Measurements from ENCODE around the gene MRPS22. TPM values are rescaled to one million over a fixed set of nuclear protein-coding genes. Genes with fewer than 3 reads are reported as not detected.

The MRPS22 gene
- total and polyA plus RNA-seq, 9 of the 15 experiments (the other 6 are each of a cell fraction or from before 2014, with no cell fraction given): 148 to 397 (median 229) TPM

DNA sequence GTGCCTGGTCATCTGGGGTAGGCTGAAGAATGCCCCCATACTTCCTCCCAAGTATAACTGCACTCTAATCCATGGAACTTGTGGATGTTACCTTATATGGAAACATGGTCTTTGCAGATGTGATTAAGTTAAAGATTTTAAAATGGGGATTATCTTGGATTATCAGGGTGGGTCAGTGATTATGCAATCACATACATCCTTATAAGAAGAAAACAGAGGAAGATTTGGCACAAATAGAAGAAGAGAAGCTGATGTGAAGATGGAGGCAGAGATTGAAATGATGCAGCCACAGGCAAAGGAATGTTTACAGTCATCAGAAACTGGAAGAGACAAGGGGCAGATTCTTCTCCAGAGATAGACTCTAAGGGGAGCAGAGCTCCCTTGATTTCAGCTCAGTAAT is 1.8 kb upstream of the MRPS22 start (continued):
- TF ChIP-seq, protein P1, sequence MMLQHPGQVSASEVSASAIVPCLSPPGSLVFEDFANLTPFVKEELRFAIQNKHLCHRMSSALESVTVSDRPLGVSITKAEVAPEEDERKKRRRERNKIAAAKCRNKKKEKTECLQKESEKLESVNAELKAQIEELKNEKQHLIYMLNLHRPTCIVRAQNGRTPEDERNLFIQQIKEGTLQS (IDR thresholded peaks at IDR 0.05): 0 out of 2 replicates have a peak, but pooled peaks have one; percentile 21
- TF ChIP-seq, protein P1 (CRISPR knock-in tag; conservative IDR thresholded peaks at IDR 0.05): no peak
- peak in 1 of 2 experiments; percentile 38; a peak in 1 of 4 replicates for TF ChIP-seq SRF (CRISPR knock-in tag; IDR thresholded peaks at IDR 0.05)
- no peak for TF ChIP-seq SRSF9 (IDR thresholded peaks at IDR 0.05; ENCODE audit: borderline replicate concordance, low read depth, low read length)
- TF ChIP-seq CBFB (CRISPR knock-in tag; IDR thresholded peaks at IDR 0.05): no peak
- no peak for TF ChIP-seq POU5F1 (IDR thresholded peaks at IDR 0.05; ENCODE audit: borderline replicate concordance, low read depth, low read length, partially characterized antibody)
- TF ChIP-seq, protein P2, sequence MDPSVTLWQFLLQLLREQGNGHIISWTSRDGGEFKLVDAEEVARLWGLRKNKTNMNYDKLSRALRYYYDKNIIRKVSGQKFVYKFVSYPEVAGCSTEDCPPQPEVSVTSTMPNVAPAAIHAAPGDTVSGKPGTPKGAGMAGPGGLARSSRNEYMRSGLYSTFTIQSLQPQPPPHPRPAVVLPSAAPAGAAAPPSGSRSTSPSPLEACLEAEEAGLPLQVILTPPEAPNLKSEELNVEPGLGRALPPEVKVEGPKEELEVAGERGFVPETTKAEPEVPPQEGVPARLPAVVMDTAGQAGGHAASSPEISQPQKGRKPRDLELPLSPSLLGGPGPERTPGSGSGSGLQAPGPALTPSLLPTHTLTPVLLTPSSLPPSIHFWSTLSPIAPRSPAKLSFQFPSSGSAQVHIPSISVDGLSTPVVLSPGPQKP (CRISPR knock-in tag; IDR thresholded peaks at IDR 0.05): no peak
- TF ChIP-seq RFX5 (IDR thresholded peaks at IDR 0.05; ENCODE audit: low read depth, low read length): no peak
- no peak for TF ChIP-seq EHMT2 (IDR thresholded peaks at IDR 0.05)
- no peak for TF ChIP-seq ZFP30 (CRISPR knock-in tag; IDR thresholded peaks at IDR 0.05; ENCODE audit: borderline replicate concordance)
